ENCODE results near the gene CA7. TPM values are rescaled to one million over a fixed set of nuclear protein-coding genes. Genes with fewer than 3 reads are reported as not detected.

Gene CA7
- total RNA-seq, 4 donors from 2014 or later = 0.19 TPM; not detected in 3

GRCh38 chr16:66847533-66848067 is 3.4 kb downstream of the CA7 start:
- H3K4me1 ChIP-seq = peaks cover 0 to 6% of the 10 kb centered on the region in 2 donors
- DNase-seq = no peak
- intact Hi-C loops (cut with DNase I; ENCODE audit: low total_unique reads) = no loop called here
- in situ Hi-C loops (cut with MboI; ENCODE audit: low sequenced_read_pairs in 4 of 4) = no loop called here
- H3K4me3 ChIP-seq = no peak overlapping the region
- no peaks in the 10 kb centered on the region for H3K9me3 ChIP-seq
- H3K27ac ChIP-seq = no peak overlapping the region
- H3K36me3 ChIP-seq = no peaks in the 10 kb centered on the region
- peaks cover 25 to 30% (median 26%) of the 10 kb centered on the region in 3 donors for H3K27me3 ChIP-seq
- ATAC-seq = no peak
- TF ChIP-seq CTCF (IDR thresholded peaks at IDR 0.05 in 4 of 5, conservative IDR thresholded peaks at IDR 0.05 in 1 of 5) (no peak), POLR2A (IDR thresholded peaks at IDR 0.05) (no peak)

GRCh38 chr16:66848172-66848571 is 4.0 kb downstream of the CA7 start:
- TF ChIP-seq POLR2A (IDR thresholded peaks at IDR 0.05) = no peak
- TF ChIP-seq CTCF (IDR thresholded peaks at IDR 0.05 in 4 of 5, conservative IDR thresholded peaks at IDR 0.05 in 1 of 5) = no peak
- DNase-seq = no peak
- H3K4me3 ChIP-seq = no peak overlapping the region
- H3K9me3 ChIP-seq = no peaks in the 10 kb centered on the region
- no peak overlapping the region for H3K27ac ChIP-seq
- ATAC-seq = no peak
- peaks cover 25 to 30% (median 26%) of the 10 kb centered on the region in 3 donors for H3K27me3 ChIP-seq
- in situ Hi-C loops (cut with MboI; ENCODE audit: low sequenced_read_pairs in 4 of 4) (no loop called here), intact Hi-C loops (cut with DNase I; ENCODE audit: low total_unique reads) (no loop called here)
- no peaks in the 10 kb centered on the region for H3K36me3 ChIP-seq
- H3K4me1 ChIP-seq = peaks cover 0 to 6% of the 10 kb centered on the region in 2 donors

- Histone ChIP-seq H3K36me3 (no peaks in the 10 kb centered on the region), H3K27me3 (peaks cover 19 to 22% (median 20%) of the 10 kb centered on the region in 3 donors), H3K27ac (no peak overlapping the region), H3K4me1 (peaks cover 0 to 6% of the 10 kb centered on the region in 2 donors), H3K4me3 (no peak overlapping the region), H3K9me3 (no peaks in the 10 kb centered on the region)
- TF ChIP-seq CTCF (IDR thresholded peaks at IDR 0.05 in 4 of 5, conservative IDR thresholded peaks at IDR 0.05 in 1 of 5) (no peak), POLR2A (IDR thresholded peaks at IDR 0.05) (no peak)
- intact Hi-C loops (cut with DNase I; ENCODE audit: low total_unique reads) = no loop called here
- ATAC-seq (no peak), DNase-seq (no peak)
- in situ Hi-C loops (cut with MboI; ENCODE audit: low sequenced_read_pairs in 4 of 4) = no loop called here
Observed at GRCh38 chr16:66849021-66849420, 4.8 kb downstream of the CA7 start.

GRCh38 chr16:66849549-66849948 is 5.3 kb downstream of the CA7 start:
- peaks cover 15 to 17% (median 15%) of the 10 kb centered on the region in 3 donors for H3K27me3 ChIP-seq
- ATAC-seq (no peak), DNase-seq (no peak)
- H3K9me3 ChIP-seq = no peaks in the 10 kb centered on the region
- intact Hi-C loops (cut with DNase I; ENCODE audit: low total_unique reads) = no loop called here
- no peak overlapping the region for H3K4me3 ChIP-seq
- H3K36me3 ChIP-seq = no peaks in the 10 kb centered on the region
- peaks cover 0 to 4% of the 10 kb centered on the region in 2 donors for H3K4me1 ChIP-seq
- in situ Hi-C loops (cut with MboI; ENCODE audit: low sequenced_read_pairs in 4 of 4) = no loop called here
- TF ChIP-seq POLR2A (IDR thresholded peaks at IDR 0.05) (no peak), CTCF (IDR thresholded peaks at IDR 0.05 in 4 of 5, conservative IDR thresholded peaks at IDR 0.05 in 1 of 5) (no peak)
- no peak overlapping the region for H3K27ac ChIP-seq

All from gastrocnemius medialis (tissue), 4 donors.